Thyroid gland (tissue), 4 donors: ENCODE data around the gene SRF.

ENCODE experiments used
- CTCF ChIP-seq, 6 experiments: fragments of 200-600 bp in 3 of 6; fragments of 450-650 bp in 3 of 6; sonication (generic) in 3 of 6; IDR thresholded peaks; one replicate each; pipeline ENCODE4 v1.5.1; 2016 to 2019; ENCODE audit warnings: antibody characterized with exemption in 6 of 6, mild to moderate bottlenecking in 2 of 6, inconsistent platforms in 1 of 6, moderate library complexity in 1 of 6
- POLR2A ChIP-seq, 2 donors: fragments of 450-650 bp; IDR thresholded peaks; one replicate each; pipeline ENCODE4 v1.6.1; 2017; ENCODE audit warnings: antibody characterized with exemption in 2 of 2, mild to moderate bottlenecking in 2 of 2, moderate library complexity in 1 of 2

GRCh38 chr6:43123461-43124314 is 47.4 kb upstream of the SRF start:
- TF ChIP-seq CTCF (IDR thresholded peaks at IDR 0.05) = no peak
- no peak for TF ChIP-seq POLR2A (IDR thresholded peaks at IDR 0.05)
